Colon (tissue), 2 donors: ENCODE results near the gene KCNJ9.
"Not testable (repeated sequence)": the region's sequence is repeated elsewhere in the genome, so short reads cannot be mapped to it uniquely, and the experiment has no call there.

ENCODE experiments used
- FAIRE-seq: peaks from 2 replicates; lab custom pipeline; 2012; peaks lifted over from hg19 to GRCh38; lab: Jason Lieb, UNC
- donor health status: control.
- donor health status: control.

KCNJ9 gene

DNA sequence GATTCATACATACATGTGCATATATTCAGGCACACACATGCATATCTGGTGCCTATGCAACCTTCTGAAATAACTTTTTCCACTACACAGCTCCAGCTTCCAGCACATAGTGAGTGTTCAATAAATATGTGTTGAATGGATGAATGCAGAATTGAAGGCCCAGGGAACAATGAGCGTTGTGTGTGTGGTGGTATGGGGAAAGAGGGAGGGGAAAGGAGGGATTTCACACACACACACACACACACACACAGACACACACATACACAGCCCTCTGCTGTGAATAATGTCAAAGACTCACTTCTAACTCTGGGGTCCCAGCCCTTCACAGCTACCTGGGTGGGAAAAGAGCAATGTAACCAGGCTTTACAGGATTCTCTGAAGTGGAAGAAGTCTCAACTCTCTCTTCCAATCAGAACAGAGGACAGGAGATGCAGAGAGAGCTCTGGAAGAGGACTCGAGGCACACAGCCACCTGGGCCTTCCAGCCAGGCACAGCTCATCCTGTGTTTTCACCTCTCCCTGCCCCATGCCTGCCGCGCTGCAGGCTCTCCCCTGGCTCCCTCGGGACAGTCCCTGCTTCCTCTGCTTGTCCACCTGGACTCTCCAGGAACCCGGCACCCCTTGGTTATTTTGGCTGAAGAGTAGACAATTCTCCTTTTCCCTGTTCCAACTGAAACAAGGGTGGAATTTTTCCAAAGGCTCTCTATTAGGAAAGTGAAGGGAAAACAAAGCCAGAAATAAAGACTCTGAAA lies 22.5 kb downstream of the KCNJ9 start:
- FAIRE-seq = no peak

- no peak for FAIRE-seq
Measured at GRCh38 chr1:160104486-160104885, 23.1 kb downstream of the KCNJ9 start.

DNA sequence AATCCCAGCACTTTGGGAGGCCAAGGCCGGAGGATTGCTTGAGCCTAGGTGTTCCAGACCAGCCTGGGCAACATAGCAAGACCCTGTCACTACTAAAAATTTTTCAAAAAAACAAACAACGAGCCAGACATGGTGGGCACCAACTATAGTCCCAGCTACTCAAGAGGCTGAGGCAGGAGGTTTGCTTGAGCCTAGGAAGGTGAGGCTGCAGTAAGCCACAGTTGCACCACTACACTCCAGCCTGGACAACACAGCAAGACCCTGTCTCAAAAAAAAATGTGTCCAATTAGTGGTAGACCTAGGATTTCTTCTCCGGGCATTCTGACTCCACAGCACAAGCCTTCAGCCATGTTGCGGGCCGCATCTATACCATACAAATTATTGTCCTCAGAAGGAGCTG lies 23.8 kb downstream of the KCNJ9 start:
- no peak for FAIRE-seq

GRCh38 chr1:160107512-160107911 lies 26.2 kb downstream of the KCNJ9 start:
- no peak for FAIRE-seq

DNA sequence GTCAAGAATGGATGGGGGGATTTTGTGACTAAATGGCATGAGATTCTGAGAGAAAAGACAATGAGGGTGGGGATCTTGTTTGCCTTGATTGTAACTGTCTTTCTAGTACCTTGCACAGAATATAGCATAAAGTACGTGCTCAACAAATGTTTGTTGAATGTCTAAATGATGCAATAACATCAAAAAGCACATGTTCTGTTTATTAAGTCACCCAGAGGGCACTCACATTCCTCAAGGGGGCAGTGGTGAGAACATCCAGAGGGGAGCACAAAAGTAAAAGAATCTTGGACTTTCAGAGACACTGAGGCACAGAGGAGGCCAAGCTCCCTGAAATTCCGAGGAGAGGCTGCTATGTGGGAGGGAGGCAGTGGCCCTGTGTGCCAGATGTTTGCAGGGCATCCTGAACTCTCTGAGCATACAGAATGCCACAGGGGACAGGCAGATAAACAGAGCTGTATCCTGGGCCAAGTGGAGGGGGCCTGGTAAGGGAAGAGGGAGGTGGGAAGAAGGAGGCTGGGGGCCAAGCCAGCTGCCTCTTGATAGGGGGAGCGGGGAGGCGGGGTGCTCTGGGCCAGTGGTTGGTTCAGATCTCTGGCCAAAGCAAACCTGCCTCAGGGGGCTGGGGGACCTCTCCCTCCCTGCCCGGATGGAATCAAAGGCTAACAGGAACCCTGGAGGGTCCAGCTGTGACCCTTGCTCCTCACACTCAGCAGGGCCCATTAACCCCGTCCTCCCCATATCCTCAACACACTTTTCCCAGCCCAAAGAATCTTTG lies 27.7 kb downstream of the KCNJ9 start:
- FAIRE-seq = no peak

DNA sequence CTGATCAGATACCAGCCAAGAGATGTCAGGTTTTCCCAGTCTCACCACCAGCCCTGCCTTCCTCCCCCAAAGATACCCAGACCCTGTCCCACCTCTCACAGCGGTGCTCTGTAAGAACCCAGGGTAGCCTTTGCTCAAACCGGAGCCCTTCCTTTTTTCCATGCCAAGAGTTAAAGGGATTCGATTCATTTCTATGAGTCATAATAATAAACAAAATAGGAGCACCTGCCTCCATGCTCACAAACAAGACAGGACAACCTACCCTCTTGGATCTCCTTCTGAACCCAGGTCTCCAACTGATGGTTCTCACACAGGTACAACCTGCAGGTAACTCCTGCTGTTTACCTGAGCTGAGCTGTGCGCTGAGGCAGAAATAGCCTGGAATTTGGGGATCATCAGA lies 28.3 kb downstream of the KCNJ9 start:
- no peak for FAIRE-seq

DNA sequence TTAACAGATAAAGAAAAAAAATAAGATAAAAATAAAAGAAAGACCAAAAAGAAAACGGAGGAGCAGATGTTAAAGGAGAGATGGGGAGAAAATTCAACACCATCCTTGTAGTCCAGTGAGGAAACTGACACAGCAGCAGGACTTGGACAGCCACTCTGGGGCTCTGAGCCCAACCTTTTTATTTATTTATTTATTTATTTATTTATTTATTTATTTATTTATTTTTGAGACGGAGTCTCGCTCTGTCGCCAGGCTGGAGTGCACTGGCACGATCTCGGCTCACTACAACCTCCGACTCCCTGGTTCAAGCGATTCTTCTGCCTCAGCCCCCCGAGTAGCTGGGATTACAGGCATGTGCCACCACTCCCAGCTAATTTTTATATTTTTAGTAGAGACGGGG lies 30.1 kb downstream of the KCNJ9 start:
- FAIRE-seq = not testable (repeated sequence)

- FAIRE-seq = no peak
Measured at GRCh38 chr1:160112357-160112756, 31.0 kb downstream of the KCNJ9 start.

DNA sequence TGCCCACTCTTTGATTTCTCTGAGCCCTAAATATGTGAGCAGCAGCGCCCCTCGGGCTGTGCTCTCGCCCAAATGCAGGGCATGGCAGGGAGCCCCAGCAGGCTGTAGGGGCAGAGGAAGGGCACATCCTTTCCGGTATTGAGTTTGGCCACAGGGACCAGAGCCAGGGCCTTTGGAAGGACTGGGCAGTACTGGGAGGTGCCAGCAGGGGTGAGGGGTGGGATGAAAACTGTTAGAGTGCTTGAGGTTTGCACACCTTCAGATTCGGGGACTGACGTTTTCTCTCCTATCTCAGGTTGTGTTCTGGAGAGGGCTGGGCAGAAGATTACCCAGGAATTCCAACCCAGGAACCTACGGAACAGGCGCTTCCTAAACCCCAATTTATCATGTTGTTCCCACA lies 32.1 kb downstream of the KCNJ9 start:
- no peak for FAIRE-seq

DNA sequence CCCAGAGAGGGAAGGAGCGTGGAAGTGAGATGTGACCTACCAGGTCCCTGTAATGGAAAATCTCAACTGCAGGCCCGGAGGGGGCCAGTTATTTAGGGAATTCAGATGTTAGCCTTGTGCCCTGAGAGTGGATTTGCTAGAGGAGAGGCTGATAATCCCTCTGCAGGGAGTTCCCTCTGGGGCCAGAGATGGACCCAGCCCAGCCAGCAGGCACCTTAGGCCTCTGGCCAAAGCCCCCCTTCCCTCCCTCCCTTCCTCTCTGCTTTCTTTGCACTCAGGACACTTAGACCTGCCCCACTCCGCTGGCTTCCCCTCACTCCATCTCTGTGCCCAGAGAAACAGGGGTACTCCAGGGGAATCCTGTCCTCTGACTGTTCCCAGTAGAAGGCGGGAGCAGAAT lies 32.7 kb downstream of the KCNJ9 start:
- no peak for FAIRE-seq

- no peak for FAIRE-seq
Measured at GRCh38 chr1:160115545-160116282, 34.4 kb downstream of the KCNJ9 start, which contains the start of gene ATP1A2. Gene ATP1A2, plus strand, starts transcription at chr1:160115759. Its CDS starts 103 bp downstream, at chr1:160115862.

- FAIRE-seq = no peak
Measured at GRCh38 chr1:160116283-160117147, 35.2 kb downstream of the KCNJ9 start.

- no peak for FAIRE-seq
Measured at GRCh38 chr1:160117300-160117699, 36.0 kb downstream of the KCNJ9 start.

GRCh38 chr1:160117709-160118183 lies 36.4 kb downstream of the KCNJ9 start:
- FAIRE-seq = no peak

- no peak for FAIRE-seq
Measured at GRCh38 chr1:160118928-160119327, 37.6 kb downstream of the KCNJ9 start.

DNA sequence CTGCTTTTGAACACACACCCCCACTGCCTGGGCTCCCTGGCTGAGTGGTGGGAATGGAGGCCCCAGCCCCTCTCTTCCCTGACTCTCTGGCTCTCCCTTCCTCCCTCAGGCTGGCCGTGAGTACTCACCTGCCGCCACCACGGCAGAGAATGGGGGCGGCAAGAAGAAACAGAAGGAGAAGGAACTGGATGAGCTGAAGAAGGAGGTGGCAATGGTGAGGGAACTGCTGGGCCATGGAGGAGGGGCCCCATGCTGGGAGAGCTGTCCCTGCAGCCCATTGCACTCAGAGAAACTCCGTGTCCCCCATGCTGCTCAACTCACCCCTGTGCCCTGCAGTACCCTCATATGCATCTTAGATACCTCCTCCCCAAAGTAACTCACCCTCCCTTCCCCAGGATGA lies 39.5 kb downstream of the KCNJ9 start:
- FAIRE-seq = no peak

- FAIRE-seq = no peak
Measured at GRCh38 chr1:160121388-160121787, 40.0 kb downstream of the KCNJ9 start.

- FAIRE-seq = no peak
Measured at GRCh38 chr1:160122978-160123495, 41.7 kb downstream of the KCNJ9 start.

DNA sequence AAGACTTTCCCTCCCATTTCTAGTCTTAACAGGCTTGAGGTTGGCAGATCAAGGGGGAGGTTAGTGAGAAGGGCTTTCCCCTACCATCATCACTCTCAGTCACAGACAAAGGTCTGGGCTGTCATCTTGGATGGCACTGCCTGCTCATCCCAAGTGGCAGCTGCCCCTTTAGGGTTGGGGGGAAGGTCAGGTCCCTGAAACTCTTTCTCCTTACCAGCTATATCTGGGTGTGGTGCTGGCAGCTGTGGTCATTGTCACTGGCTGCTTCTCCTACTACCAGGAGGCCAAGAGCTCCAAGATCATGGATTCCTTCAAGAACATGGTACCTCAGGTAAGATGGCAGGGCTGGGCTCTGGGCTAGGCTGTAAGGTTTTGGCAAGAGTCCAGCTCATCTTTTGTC lies 42.4 kb downstream of the KCNJ9 start:
- no peak for FAIRE-seq

GRCh38 chr1:160124705-160125478 lies 43.6 kb downstream of the KCNJ9 start:
- no peak for FAIRE-seq

- FAIRE-seq = no peak
Measured at GRCh38 chr1:160125746-160126145, 44.4 kb downstream of the KCNJ9 start.
